ENCODE results near the gene SPATA13. TPM values are rescaled to one million over a fixed set of nuclear protein-coding genes. Genes with fewer than 3 reads are reported as not detected.

Gene SPATA13
- total RNA-seq, 2 donors from 2014 or later = 43.9 to 65.0 TPM

- Mint-ChIP-seq H3K27ac (no peak overlapping the region), H3K36me3 (no peaks in the 10 kb centered on the region), H3K9me3 (no peaks in the 10 kb centered on the region)
- DNase-seq (ENCODE audit: low spot score in 2 of 2) (no peak), ATAC-seq (no peak)
Observed at GRCh38 chr13:24218977-24219376, 58.5 kb downstream of the SPATA13 start.

DNA sequence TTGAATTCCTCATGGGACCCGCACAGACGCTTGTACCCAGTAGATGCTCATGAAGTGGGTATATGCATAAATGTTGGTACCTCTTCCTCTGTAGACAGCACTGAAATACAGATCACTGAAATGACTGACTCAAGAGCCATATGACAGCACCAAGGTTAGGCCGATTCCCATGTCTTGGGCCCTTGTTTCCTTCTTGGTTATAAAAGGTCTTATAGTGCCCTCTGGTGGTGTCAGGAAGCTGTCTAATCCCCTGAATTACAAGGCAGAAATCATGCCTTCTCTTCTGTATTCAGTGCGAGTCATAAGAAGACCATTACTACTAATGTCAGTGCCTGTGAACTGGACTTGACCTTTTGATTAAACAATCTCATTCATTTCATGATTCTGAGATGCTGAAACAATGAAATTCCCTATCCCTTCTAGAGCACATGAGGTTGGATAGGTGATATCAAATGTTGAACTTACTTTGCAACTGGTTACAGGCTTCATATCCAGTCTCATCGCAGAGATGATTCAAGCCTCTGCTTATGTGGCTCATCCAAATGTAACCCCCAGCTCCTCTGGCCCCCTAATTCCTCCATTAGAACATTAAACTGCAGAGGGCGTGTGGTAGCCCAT is 59.7 kb downstream of the SPATA13 start:
- Mint-ChIP-seq H3K36me3 (no peaks in the 10 kb centered on the region), H3K9me3 (no peaks in the 10 kb centered on the region), H3K27ac (no peak overlapping the region)
- DNase-seq (ENCODE audit: low spot score in 2 of 2) (peak in 1 of 2 donors; percentile 67), ATAC-seq (peak; percentile 94 to 96)

GRCh38 chr13:24221007-24221406 is 60.5 kb downstream of the SPATA13 start:
- Mint-ChIP-seq H3K27ac (no peak overlapping the region), H3K36me3 (no peaks in the 10 kb centered on the region), H3K9me3 (no peaks in the 10 kb centered on the region)
- DNase-seq (ENCODE audit: low spot score in 2 of 2) (no peak), ATAC-seq (no peak)

DNA sequence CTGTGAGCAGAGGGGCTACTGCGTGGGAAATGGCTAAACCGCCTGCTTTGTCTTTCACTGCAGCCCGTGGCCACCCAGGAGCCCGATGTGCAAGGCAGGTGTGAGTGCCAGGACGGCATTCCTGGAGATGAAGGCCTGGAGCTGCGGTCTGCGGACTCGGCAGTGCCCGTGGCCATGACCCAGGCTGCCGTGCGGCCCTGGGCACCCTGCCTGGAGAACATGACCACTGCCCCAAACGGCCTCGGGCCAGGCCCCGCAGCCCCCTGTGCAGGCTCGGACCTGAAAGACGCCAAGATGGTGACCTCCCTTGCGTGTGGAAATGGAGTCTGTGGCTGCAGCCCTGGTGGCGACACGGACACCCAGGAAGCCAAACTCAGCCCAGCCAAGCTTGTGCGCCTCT is 62.2 kb downstream of the SPATA13 start:
- ATAC-seq (no peak), DNase-seq (ENCODE audit: low spot score in 2 of 2) (no peak)
- Mint-ChIP-seq H3K9me3 (no peaks in the 10 kb centered on the region), H3K27ac (no peak overlapping the region), H3K36me3 (no peaks in the 10 kb centered on the region)

DNA sequence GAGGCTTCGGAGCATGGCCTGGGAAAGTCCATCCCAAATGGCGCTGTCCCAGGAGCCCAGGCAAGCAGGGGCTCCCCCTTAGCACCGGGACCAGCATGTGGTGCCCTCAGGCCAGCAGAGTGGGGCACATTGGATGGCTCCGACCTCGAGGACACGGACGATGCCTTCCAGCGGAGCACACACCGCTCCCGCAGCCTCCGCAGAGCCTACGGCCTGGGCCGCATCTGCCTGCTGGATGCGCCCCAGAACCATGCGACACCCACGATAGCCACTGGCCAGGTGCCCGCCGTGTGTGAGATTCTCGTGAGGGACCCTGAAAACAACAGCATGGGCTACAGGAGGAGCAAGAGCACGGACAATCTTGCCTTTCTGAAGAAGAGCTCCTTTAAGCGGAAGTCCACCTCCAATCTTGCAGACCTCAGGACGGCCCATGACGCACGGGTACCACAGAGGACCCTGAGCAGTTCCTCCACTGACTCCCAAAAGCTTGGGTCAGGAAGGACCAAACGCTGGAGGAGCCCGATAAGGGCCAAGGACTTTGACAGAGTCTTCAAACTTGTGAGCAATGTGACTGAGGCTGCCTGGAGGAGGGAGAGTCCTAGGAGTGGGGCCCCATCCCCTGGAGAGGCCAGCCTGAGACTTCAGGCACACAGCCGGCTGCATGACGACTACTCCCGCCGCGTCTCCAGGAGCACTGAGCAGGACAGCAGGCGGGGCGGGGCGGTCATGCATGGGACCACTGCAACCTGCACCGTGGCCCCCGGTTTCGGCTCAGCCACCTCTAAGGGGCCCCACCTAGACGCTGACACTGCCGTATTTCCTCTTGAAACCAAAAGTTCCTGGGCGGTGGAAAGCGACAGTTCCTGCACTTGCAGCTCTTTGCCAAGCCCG is 63.1 kb downstream of the SPATA13 start:
- H3K36me3 Mint-ChIP-seq = no peaks in the 10 kb centered on the region
- no peak overlapping the region for H3K27ac Mint-ChIP-seq
- DNase-seq (ENCODE audit: low spot score in 2 of 2) = no peak
- no peak for ATAC-seq
- H3K9me3 Mint-ChIP-seq = no peaks in the 10 kb centered on the region

GRCh38 chr13:24224232-24224680 is 63.7 kb downstream of the SPATA13 start:
- no peaks in the 10 kb centered on the region for H3K36me3 Mint-ChIP-seq
- H3K27ac Mint-ChIP-seq = no peak overlapping the region
- ATAC-seq = no peak
- no peak for DNase-seq (ENCODE audit: low spot score in 2 of 2)
- no peaks in the 10 kb centered on the region for H3K9me3 Mint-ChIP-seq

DNA sequence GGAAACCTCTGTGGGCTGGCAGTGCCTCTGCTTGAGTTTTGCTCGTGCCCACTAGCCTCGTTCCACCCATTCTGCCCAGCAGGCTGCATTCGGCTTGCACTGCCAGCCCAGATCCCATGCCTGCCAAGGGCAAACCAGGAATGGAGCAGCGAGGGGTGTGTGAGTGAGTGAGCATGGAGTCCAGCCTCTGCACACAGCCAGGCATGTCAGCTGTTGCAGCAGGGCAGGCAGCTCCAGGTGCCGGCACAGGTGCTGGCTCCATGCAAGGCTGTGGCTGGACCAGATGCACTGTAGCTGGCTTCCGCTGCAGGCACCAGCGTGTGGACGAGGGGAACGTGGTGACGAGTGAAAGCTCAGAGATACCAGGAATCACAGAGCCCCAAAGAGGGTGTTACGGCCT is 64.5 kb downstream of the SPATA13 start:
- ATAC-seq = no peak
- no peak overlapping the region for H3K27ac Mint-ChIP-seq
- H3K36me3 Mint-ChIP-seq = no peaks in the 10 kb centered on the region
- no peak for DNase-seq (ENCODE audit: low spot score in 2 of 2)
- no peaks in the 10 kb centered on the region for H3K9me3 Mint-ChIP-seq

DNA sequence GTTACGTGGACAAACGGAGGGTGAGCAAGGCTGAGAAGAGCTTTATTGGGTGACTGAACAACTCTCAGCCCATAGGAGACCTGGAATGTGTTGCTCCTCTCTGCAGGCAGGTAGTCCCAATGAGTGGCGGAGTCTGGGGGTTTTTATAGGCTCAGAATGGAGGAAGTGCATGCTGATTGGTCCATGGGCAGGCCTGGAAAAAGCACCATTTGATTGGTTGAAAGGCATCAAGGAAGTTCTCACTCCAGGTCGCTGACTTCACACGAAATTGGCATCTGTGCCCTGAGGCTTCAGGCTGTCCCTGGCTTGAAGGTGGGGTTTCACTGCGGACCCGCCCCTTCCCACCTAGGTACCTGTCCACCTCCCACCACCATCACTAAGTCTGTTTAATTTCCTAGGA is 65.4 kb downstream of the SPATA13 start:
- ATAC-seq (no peak), DNase-seq (ENCODE audit: low spot score in 2 of 2) (no peak)
- H3K9me3 Mint-ChIP-seq = no peaks in the 10 kb centered on the region
- no peaks in the 10 kb centered on the region for H3K36me3 Mint-ChIP-seq
- H3K27ac Mint-ChIP-seq = no peak overlapping the region

GRCh38 chr13:24226762-24227161 is 66.2 kb downstream of the SPATA13 start:
- Mint-ChIP-seq H3K27ac (no peak overlapping the region), H3K9me3 (no peaks in the 10 kb centered on the region), H3K36me3 (no peaks in the 10 kb centered on the region)
- ATAC-seq = no peak
- DNase-seq (ENCODE audit: low spot score in 2 of 2) = no peak

GRCh38 chr13:24228852-24229458 is 68.4 kb downstream of the SPATA13 start:
- no peak overlapping the region for H3K27ac Mint-ChIP-seq
- peak in 1 of 2 donors; percentile 44 for ATAC-seq
- H3K36me3 Mint-ChIP-seq = no peaks in the 10 kb centered on the region
- no peak for DNase-seq (ENCODE audit: low spot score in 2 of 2)
- H3K9me3 Mint-ChIP-seq = no peaks in the 10 kb centered on the region

DNA sequence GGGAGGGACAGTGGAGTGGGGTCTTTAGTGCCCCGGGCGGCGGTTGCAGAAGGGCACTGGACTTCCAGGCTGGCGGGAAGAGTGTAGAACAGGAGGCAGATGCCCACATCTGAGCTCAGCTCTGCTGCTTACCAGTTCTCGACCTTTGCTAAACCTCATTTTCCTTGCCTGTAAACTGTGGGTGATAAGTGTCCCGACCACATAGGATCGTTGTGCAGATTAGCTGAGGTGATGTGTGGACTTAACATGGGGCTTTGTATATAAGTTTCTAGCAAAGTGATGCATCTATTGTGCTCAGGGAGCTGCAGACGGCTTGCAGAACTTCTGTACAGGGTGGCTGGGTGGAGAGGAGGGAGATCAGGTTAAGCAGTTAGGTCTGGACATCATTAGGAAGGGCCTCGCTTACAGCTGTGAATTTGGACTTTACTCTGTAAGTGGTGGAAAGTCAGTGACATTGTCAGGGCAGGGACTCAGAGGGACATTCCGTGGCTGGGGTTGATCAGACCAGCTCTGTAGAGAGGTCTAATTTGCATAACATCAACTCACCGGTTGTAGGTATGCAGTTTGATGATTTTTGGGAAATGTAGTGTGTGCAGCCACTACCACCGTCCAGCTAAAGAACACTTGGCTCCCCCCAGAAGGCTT is 70.0 kb downstream of the SPATA13 start:
- no peaks in the 10 kb centered on the region for H3K36me3 Mint-ChIP-seq
- H3K9me3 Mint-ChIP-seq = no peaks in the 10 kb centered on the region
- no peak overlapping the region for H3K27ac Mint-ChIP-seq
- ATAC-seq = peak in 1 of 2 donors; percentile 44
- no peak for DNase-seq (ENCODE audit: low spot score in 2 of 2)

DNA sequence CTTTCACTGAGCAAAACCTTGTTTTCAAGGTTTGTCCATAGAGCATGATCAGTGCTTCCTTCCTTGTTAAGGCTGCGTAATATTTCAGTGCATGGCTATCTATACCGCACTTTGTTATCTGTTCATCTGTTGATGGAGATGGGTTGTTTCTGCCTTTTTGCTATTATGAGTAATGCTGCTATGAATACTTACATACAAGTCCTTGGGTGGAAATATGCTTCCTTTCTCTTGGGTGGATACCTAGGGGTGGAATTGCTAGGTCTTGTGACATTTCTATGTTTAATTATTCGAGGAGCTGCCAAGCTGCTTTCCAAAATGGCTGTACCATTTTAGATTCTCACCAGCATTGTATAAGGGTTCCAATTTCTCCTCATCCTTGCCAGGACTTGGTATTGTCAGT is 70.9 kb downstream of the SPATA13 start:
- ATAC-seq = no peak
- Mint-ChIP-seq H3K27ac (no peak overlapping the region), H3K36me3 (no peaks in the 10 kb centered on the region), H3K9me3 (no peaks in the 10 kb centered on the region)
- no peak for DNase-seq (ENCODE audit: low spot score in 2 of 2)

- H3K36me3 Mint-ChIP-seq = no peaks in the 10 kb centered on the region
- no peak for ATAC-seq
- no peak for DNase-seq (ENCODE audit: low spot score in 2 of 2)
- H3K27ac Mint-ChIP-seq = no peak overlapping the region
- H3K9me3 Mint-ChIP-seq = no peaks in the 10 kb centered on the region
Observed at GRCh38 chr13:24232037-24232436, 71.5 kb downstream of the SPATA13 start.

- DNase-seq (ENCODE audit: low spot score in 2 of 2) = no peak
- H3K9me3 Mint-ChIP-seq = no peaks in the 10 kb centered on the region
- no peak overlapping the region for H3K27ac Mint-ChIP-seq
- ATAC-seq = no peak
- no peaks in the 10 kb centered on the region for H3K36me3 Mint-ChIP-seq
Observed at GRCh38 chr13:24232474-24232873, 72.0 kb downstream of the SPATA13 start.

- ATAC-seq = peak; percentile 52 to 87
- peak overlapping the region; percentile 28 to 52 for H3K27ac Mint-ChIP-seq
- DNase-seq (ENCODE audit: low spot score in 2 of 2) = no peak
- no peaks in the 10 kb centered on the region for H3K9me3 Mint-ChIP-seq
- H3K36me3 Mint-ChIP-seq = no peaks in the 10 kb centered on the region
Observed at GRCh38 chr13:24233351-24233901, 72.9 kb downstream of the SPATA13 start.

- Mint-ChIP-seq H3K27ac (no peak overlapping the region), H3K9me3 (no peaks in the 10 kb centered on the region), H3K36me3 (no peaks in the 10 kb centered on the region)
- DNase-seq (ENCODE audit: low spot score in 2 of 2) = no peak
- peak; percentile 44 to 45 for ATAC-seq
Observed at GRCh38 chr13:24234200-24234915, 73.8 kb downstream of the SPATA13 start.
